DMS 273 (cell line): ENCODE measurements around the gene RUSF1.
A peak's percentile ranks its signal among the peaks of the same experiment; 100 is the strongest.
"Not testable (repeated sequence)": the region's sequence is repeated elsewhere in the genome, so short reads cannot be mapped to it uniquely, and the experiment has no call there.

Source experiments
- DNase-seq: peaks from one replicate; lab custom pipeline; 2025; ENCODE audit not compliant: unreplicated experiment; lab: John Stamatoyannopoulos, UW

RUSF1 gene

DNA sequence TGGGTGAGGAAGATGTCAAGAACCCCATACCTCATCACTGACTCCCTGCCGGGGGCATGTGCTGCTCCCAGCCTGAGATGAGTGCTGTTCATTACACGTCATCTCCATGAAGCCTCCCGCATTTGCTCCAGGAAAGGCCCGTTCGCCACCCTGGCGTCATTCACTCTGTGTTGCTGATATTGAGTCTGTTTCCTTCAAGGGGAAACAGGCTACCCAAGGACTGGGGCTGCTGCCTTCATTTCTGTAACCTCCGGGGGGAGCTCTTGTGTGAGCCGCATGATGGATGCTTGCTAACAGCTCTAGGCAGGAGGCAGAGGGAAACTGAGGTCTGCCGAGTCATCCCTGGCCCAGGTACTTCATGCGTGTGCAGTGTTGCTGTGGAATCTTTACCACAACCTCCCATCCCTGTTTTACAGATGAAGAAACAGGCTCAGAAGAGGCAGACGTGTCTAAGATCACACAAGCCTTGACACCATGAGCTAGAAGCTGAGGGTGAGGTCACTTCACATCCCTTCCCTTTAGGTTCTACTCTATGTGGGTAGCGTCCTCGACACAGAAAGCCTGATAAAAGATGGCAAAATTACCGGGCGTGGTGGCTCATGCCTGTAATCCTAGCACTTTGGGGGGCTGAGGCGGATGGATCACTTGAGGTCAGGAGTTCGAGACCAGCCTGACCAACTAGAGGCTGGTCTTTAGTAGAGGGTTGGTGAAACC lies 52.4 kb downstream of the RUSF1 start:
- DNase-seq, result peak; percentile 60

DNA sequence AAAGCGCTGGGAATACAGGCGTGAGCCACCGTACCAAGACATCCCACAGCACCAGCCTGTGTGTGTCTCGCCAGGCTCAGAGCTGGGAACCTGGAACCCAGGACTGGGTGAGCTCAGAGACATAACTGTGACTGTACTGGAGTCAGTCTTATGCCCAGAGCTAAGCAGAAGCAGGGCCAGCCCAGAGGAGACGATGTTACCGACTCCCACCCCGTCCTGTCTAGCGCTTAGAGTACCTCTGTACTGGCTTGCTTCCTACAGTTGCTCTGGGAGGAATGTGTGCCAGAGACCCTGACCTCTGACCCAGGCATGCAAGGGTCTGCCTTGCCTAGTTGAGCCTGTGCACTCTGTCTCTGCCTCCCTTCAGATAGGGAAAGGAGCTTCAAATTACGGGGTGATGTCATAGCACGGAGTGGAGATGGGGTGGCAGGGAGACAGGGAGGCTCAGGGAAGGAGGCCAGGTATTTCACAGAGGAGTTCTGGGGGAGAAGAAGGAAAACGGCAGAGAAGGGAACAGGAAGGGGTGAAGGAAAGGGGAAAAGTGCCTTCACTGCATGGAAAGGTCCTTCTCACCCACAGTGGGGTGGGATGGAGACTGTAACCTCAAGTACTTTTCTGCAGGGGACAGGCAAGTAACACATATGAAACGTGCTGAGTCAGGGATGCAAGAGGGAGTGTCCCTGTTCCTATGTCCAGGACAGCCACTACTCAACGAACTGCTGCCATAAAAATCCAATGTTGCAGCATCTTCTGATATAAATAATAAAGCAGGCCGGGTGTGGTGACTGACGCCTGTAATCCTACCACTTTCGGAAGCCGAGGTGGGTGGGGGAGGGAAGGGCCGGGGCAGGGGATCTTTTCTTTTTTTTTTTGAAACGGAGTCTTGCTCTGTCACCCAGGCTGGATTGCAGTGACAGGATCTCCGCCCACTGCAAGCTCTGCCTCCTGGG lies 54.7 kb downstream of the RUSF1 start:
- DNase-seq, result peak; percentile 50

DNA sequence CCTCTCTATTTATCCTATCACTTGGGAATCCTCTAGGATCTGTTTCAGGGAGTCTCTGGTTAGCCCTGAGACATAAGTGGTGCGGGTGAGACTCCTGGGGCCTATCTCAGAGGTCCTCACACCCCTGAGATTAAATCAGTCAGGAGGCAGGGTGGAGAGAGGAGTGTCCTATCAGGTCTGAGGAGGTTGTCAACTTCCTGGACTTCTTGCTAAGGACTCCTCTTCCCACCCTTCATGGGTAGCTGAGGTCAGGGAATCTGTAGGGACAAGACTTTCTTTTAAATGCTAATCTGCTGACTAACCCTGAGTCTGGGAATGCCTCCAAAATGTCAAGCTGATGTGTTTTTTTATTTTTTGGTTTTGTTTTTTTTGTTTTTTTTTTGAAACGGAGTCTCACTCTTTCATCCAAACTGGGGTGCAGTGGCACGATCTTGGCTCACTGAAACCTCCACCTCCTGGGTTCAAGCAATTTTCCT lies 55.5 kb downstream of the RUSF1 start:
- peak; percentile 19 for DNase-seq

DNA sequence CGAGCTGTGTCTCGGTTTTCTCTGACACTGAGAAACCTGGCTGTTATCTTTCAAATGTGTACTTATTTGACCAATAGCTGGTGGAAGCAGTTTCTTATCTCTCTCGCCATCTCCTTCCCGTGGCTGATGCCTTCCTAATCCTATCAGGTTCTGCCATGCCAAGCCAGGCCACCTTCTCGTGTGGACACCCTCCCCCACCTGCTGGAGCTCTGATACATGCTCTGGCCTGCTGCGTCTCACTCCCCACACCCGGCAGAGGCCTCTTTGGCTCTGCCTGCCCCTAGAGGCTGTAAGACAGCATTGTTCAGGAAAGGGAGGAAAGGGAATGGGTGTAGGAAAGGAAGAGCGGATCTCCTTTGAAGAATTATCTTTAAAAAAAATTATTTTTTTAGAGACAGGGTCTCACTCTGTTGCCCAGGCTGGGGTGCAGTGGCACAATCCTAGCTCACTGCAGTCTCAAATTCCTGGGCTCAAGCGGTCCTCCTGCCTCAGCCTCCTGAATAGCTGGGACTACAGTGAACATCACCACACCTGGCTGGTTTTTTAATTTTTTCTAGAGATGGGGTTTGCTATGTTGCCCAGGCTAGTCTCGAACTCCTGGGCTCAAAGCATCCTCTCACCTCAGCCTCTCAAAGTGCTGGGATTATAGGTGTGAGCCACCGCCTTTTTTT lies 56.4 kb downstream of the RUSF1 start:
- DNase-seq, result peak; percentile 85

DNA sequence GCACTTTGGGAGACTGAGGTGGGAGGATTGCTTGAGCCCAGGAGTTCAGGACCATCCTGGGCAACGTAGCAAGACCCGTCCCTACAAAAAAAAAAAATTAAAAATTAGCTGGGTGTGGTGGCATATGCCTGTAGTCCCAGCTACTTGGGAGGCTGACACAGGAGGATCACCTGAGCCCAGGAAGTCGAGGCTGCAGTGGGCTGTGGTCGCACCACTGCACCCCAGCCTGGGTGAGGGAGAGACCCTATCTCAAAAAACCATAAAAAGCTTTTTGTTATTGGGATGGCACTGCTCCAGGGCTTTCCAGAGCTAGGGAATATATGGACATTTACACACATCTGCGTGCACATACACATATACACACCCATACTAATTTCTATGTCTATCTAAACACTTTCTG lies 57.0 kb downstream of the RUSF1 start:
- no peak for DNase-seq

DNA sequence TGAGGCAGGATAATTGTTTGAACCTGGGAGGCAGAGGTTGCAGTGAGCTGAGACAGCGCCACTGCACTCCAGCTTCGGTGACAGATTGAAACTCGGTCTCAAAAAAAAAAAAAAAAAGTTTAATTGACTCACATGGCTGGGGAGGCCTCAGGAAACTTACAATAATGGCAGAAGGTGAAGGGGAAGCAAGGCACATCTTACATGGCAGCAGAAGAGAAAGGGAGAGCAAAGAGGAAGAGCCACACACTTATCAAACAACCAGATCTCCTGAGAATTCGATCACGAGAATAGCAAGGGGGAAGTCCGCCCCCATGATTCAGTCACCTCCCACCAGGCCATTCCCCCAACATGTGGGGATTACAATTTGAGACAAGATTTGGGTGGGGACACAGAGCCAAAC lies 62.3 kb downstream of the RUSF1 start:
- DNase-seq, result not testable (repeated sequence)

DNA sequence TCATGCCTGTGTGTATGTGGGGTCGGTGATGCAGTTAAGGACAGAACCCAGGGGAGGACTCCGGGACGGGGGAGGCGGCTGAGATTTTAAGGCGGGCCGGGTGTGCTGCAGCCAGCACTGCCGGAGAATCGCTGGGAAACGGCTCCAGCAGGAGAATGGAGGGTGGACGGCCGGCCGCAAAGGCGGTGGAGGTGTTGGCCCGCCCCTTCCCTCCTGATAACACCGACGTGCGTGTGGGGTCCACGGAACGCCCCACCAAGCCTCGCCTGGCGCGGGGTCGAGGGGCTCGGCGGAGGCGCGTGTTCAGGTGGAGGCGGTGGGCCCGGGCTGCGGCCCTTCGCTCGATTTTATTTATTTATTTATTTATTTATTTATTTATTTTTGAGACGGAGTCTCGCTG lies 66.2 kb downstream of the RUSF1 start:
- DNase-seq, result no peak

DNA sequence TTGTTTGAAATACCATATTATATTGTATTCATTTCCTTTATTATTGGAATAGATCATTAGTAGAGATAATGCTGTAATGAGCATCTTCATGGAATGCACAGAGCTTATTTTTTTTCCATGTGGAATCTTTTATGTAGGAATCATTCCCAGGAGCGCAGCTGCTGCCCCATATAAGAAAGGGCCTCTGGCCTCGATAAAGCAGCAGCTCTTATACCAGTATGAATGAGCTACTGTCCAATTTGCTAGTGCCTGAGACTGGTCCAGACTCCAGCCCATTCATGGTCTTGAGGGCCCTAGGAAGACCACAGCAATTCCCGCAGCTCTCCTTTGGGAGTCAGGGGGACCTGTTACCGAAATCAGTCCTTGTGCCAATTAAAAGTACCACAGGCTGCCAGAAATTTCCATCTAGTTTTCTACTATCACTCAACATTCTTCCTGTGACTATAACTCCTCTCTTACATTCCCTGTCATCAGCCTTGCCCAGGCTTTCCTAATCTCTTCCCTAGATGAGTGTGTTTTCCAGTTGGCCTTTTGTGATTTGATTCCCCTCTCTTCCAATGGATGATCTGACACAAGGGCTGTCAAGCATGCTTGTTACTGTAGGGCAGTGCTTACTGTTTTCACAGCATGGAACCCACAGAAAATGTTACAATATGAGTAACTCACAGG lies 67.5 kb downstream of the RUSF1 start:
- no peak for DNase-seq

DNA sequence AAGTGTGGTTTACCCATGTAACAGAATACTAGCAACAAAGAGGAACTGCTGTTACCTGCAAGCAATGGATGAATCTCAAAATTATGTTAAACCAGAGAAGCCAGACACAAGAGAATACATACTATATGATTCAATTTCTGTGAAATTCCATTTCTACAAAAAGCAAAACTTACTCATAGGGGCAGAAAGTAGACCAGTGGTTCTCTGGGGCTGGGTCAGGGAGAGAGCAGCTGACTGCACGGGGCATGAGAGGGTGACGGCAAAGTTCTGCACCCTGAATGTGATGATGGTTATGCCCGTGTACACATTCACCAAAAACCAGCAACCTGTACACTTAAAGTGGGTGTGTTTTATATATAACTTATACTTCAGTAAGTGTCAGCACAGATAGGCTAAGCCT lies 68.7 kb downstream of the RUSF1 start:
- DNase-seq, result no peak
